ENCODE data around the gene GPRIN2.
"Not testable (repeated sequence)": the region's sequence is repeated elsewhere in the genome, so short reads cannot be mapped to it uniquely, and the experiment has no call there.

Gene GPRIN2

DNA sequence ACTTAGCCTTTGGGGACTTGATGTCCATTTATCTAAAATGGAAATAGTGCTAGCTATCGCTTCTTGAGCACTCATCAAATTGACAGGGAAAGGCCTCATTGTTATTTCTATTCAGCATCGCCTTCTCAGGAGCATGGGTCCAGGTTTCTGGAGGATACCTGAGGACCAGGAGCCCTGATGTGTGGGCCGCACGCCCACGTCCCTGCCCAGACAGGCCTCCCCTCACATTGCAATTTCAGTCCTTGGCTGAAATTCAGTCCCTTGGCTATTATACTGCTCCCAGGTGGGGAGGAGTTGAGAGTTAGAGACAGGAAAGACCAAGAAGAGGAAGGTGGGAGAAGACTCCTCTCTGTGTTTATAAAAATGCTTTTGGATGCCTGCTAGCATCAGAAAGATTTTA is 38.9 kb downstream of the GPRIN2 start:
- no peak for DNase-seq

- DNase-seq = no peak
Observed at GRCh38 chr10:46516660-46517416, 39.6 kb downstream of the GPRIN2 start.

GRCh38 chr10:46515793-46516192 is 40.7 kb downstream of the GPRIN2 start:
- no peak for DNase-seq

DNA sequence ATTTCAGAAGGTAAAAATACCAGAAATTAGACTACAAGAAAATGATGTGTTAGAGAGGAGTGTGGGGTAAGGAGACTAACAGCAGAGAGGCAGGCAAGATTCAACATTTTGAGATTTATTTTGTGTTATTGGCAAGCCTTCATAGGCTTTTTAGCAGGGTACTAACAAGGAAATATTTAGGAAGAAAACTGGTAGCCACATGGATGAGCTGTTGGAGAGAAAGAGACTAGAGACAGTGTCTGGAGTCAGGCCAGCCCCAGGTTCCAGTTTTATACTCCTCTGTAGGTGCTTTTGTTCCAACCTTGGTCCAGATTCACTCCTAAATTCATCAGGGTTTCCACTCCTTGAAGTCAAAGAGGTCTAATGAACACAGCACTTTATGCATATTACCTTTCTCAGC is 41.1 kb downstream of the GPRIN2 start:
- DNase-seq = no peak

- DNase-seq = no peak
Observed at GRCh38 chr10:46514899-46515298, 41.6 kb downstream of the GPRIN2 start.

GRCh38 chr10:46514431-46514861 is 42.0 kb downstream of the GPRIN2 start:
- DNase-seq = no peak

GRCh38 chr10:46513333-46513732 is 43.1 kb downstream of the GPRIN2 start:
- DNase-seq = not testable (repeated sequence)

DNA sequence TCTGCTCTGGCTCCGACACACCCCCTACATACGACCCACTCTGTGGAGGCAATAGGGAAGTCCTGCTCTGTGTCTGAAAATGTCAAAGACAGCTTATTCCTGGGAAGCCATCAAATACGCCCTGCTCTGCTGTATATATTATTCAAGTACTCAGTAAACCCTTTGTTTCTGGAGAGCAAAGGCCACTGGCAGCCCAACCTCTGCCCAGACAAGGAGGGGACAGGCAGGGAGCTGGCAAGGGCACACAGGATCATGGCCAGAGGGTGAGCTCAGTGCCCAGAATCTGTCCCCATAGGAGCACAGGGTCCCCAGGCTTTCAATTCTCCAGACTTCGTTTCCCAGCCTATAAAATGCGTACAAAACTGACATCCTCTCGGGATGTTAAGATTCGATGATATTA is 43.7 kb downstream of the GPRIN2 start:
- not testable (repeated sequence) for DNase-seq

DNA sequence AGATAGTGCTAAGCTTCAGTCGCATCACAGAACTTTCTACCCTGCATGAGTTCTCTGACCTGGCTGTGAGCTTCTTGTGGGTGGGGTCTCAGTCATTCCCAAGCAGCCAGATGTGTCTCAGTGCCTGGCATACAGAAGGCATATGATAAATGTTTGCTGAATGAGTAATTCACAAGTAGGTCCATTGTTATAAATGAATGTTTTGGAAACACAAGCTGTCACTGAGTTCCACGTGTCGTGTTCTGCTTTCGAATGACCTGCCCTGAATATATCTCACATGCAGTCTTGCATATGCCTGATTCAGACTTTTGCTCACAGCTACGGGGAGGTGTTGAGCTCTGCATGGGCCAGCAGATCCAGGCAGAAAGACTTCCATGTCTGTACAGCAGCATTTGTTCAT is 44.5 kb downstream of the GPRIN2 start:
- DNase-seq = not testable (repeated sequence)
